ENCODE data around the gene HS3ST3B1. TPM values are rescaled to one million over a fixed set of nuclear protein-coding genes. Genes with fewer than 3 reads are reported as not detected.

Gene HS3ST3B1
- total and polyA plus RNA-seq, 8 donors = 0.81 to 3.6 (median 1.6) TPM; not detected in 2

- intact Hi-C loops (cut with DNase I; ENCODE audit: low total_unique reads) = no loop called here
- DNase-seq = no peak
- H3K9me3 ChIP-seq = peaks cover 0 to 4% (median 0%) of the 10 kb centered on the region in 4 donors
- H3K27ac ChIP-seq = no peak overlapping the region
- no peak overlapping the region for H3K4me3 ChIP-seq
- H3K36me3 ChIP-seq = no peaks in the 10 kb centered on the region
- WGBS, 5 donors = 70 to 96% (median 76%) methylated on average over 2 of the region's 2 CpGs
- no peaks in the 10 kb centered on the region for H3K4me1 ChIP-seq
- TF ChIP-seq EP300 (IDR thresholded peaks at IDR 0.05) = no peak
- TF ChIP-seq, protein P1, sequence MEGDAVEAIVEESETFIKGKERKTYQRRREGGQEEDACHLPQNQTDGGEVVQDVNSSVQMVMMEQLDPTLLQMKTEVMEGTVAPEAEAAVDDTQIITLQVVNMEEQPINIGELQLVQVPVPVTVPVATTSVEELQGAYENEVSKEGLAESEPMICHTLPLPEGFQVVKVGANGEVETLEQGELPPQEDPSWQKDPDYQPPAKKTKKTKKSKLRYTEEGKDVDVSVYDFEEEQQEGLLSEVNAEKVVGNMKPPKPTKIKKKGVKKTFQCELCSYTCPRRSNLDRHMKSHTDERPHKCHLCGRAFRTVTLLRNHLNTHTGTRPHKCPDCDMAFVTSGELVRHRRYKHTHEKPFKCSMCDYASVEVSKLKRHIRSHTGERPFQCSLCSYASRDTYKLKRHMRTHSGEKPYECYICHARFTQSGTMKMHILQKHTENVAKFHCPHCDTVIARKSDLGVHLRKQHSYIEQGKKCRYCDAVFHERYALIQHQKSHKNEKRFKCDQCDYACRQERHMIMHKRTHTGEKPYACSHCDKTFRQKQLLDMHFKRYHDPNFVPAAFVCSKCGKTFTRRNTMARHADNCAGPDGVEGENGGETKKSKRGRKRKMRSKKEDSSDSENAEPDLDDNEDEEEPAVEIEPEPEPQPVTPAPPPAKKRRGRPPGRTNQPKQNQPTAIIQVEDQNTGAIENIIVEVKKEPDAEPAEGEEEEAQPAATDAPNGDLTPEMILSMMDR (IDR thresholded peaks at IDR 0.05) = no peak
- TF ChIP-seq POLR2A (IDR thresholded peaks at IDR 0.05) = no peak
- H3K27me3 ChIP-seq = no peaks in the 10 kb centered on the region
These were observed 30.4 kb upstream of the HS3ST3B1 start for GRCh38 chr17:14270508-14270907.

GRCh38 chr17:14276535-14277250, 24.2 kb upstream of the HS3ST3B1 start:
- no peaks in the 10 kb centered on the region for H3K36me3 ChIP-seq
- no peaks in the 10 kb centered on the region for H3K27me3 ChIP-seq
- no peak overlapping the region for H3K4me3 ChIP-seq
- 50 to 65% (median 55%) methylated on average over 2 of the region's 2 CpGs for WGBS, 5 donors
- TF ChIP-seq POLR2A (IDR thresholded peaks at IDR 0.05) = no peak
- DNase-seq = no peak
- peaks cover 0 to 4% (median 0%) of the 10 kb centered on the region in 4 donors for H3K9me3 ChIP-seq
- H3K4me1 ChIP-seq = no peaks in the 10 kb centered on the region
- intact Hi-C loops (cut with DNase I; ENCODE audit: low total_unique reads) = no loop called here
- H3K27ac ChIP-seq = no peak overlapping the region

- Histone ChIP-seq H3K4me3 (no peak overlapping the region), H3K4me1 (no peaks in the 10 kb centered on the region), H3K27ac (no peak overlapping the region), H3K36me3 (no peaks in the 10 kb centered on the region), H3K27me3 (peaks cover 0 to 7% (median 0%) of the 10 kb centered on the region in 3 donors), H3K9me3 (no peaks in the 10 kb centered on the region)
- TF ChIP-seq, protein P1 (IDR thresholded peaks at IDR 0.05) = no peak
- TF ChIP-seq EP300 (IDR thresholded peaks at IDR 0.05) (no peak), POLR2AphosphoS5 (IDR thresholded peaks at IDR 0.05) (no peak), POLR2A (IDR thresholded peaks at IDR 0.05) (no peak)
- intact Hi-C loops (cut with DNase I; ENCODE audit: low total_unique reads) = no loop called here
- 75 to 97% (median 84%) methylated on average over 3 of the region's 3 CpGs for WGBS, 5 donors
- DNase-seq = no peak
These were observed 19.4 kb upstream of the HS3ST3B1 start for GRCh38 chr17:14281530-14281929.

GRCh38 chr17:14282726-14283125, 18.2 kb upstream of the HS3ST3B1 start:
- intact Hi-C loops (cut with DNase I; ENCODE audit: low total_unique reads) = no loop called here
- WGBS, 5 donors = 79 to 96% (median 88%) methylated on average over 2 of the region's 2 CpGs

More at GRCh38 chr17:14282726-14283125, 18.2 kb upstream of the HS3ST3B1 start:
- Histone ChIP-seq H3K36me3 (no peaks in the 10 kb centered on the region), H3K27ac (no peak overlapping the region), H3K4me3 (no peak overlapping the region), H3K27me3 (peaks cover 0 to 7% (median 0%) of the 10 kb centered on the region in 3 donors), H3K9me3 (no peaks in the 10 kb centered on the region), H3K4me1 (no peaks in the 10 kb centered on the region)
- DNase-seq = no peak
- TF ChIP-seq POLR2A (IDR thresholded peaks at IDR 0.05) (no peak), POLR2AphosphoS5 (IDR thresholded peaks at IDR 0.05) (no peak), EP300 (IDR thresholded peaks at IDR 0.05) (no peak)
- TF ChIP-seq, protein P1 (IDR thresholded peaks at IDR 0.05) = no peak
